Osteocyte (in vitro differentiated cells): ENCODE measurements around the gene SDK2. TPM values are rescaled to one million over a fixed set of nuclear protein-coding genes. Genes with fewer than 3 reads are reported as not detected.

Source experiments
- DNase-seq: peaks from one replicate; pipeline ENCODE4 v3.0.0; 2021; ENCODE audit warnings: mixed read lengths; ENCODE audit not compliant: unreplicated experiment; ENCODE audit errors: extremely low spot score
- H3K27ac Mint-ChIP-seq: one replicate; pipeline ENCODE4 v1.8.0; 2021; ENCODE audit warnings: mild to moderate bottlenecking, mixed read lengths; ENCODE audit not compliant: unreplicated experiment
- H3K27me3 Mint-ChIP-seq: one replicate; pipeline ENCODE4 v1.8.0; 2021; ENCODE audit warnings: mixed read lengths; ENCODE audit not compliant: unreplicated experiment
- H3K36me3 Mint-ChIP-seq: one replicate; pipeline ENCODE4 v1.8.0; 2021; ENCODE audit warnings: mixed read lengths; ENCODE audit not compliant: unreplicated experiment
- H3K4me1 Mint-ChIP-seq: one replicate; pipeline ENCODE4 v1.8.0; 2021; ENCODE audit warnings: mixed read lengths; ENCODE audit not compliant: unreplicated experiment
- H3K4me3 Mint-ChIP-seq: one replicate; pipeline ENCODE4 v1.8.0; 2021; ENCODE audit warnings: mild to moderate bottlenecking, moderate library complexity, mixed read lengths; ENCODE audit not compliant: unreplicated experiment
- H3K9me3 Mint-ChIP-seq: one replicate; pipeline ENCODE4 v1.8.0; 2021; ENCODE audit warnings: mixed read lengths; ENCODE audit not compliant: unreplicated experiment
- CTCF ChIP-seq: fragments of 200-600 bp; sonication (generic); IDR thresholded peaks from 2 replicates; pipeline ENCODE4 v1.5.0; 2021; ENCODE audit warnings: antibody characterized with exemption, mild to moderate bottlenecking, moderate library complexity
- total RNA-seq: library from RNA; stranded (reverse); gene quantifications from 2 replicates; pipeline ENCODE4 v1.2.1, GENCODE V29; 2021

Gene SDK2
- total RNA-seq, 1 donor from 2014 or later = 16.5 TPM

DNA sequence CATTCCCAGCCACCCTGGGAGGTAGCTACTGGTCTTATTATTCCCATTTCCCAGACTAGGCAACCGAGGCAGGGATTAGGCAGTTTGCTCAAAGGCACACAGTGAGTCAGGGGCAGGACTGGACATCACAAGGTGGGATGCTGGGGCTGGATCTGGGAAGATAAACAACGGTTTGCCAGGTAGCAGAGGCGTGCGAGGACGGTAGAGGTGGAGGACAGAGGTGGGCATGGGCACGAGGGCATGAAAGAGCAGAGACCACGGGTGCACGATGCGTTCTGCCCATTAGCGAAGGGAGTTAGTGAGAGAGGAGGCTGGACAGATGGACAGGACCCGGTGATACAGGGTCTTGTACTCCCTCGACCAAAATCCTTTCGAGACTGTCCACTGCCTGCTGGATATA lies 148.0 kb downstream of the SDK2 start:
- peaks cover 8% of the 10 kb centered on the region for H3K27me3 Mint-ChIP-seq
- peaks cover 11% of the 10 kb centered on the region for H3K4me1 Mint-ChIP-seq
- no peak for TF ChIP-seq CTCF
- H3K4me3 Mint-ChIP-seq = no peak overlapping the region
- H3K36me3 Mint-ChIP-seq = peaks cover 2% of the 10 kb centered on the region
- no peak for DNase-seq
- no peak overlapping the region for H3K27ac Mint-ChIP-seq
- no peaks in the 10 kb centered on the region for H3K9me3 Mint-ChIP-seq

DNA sequence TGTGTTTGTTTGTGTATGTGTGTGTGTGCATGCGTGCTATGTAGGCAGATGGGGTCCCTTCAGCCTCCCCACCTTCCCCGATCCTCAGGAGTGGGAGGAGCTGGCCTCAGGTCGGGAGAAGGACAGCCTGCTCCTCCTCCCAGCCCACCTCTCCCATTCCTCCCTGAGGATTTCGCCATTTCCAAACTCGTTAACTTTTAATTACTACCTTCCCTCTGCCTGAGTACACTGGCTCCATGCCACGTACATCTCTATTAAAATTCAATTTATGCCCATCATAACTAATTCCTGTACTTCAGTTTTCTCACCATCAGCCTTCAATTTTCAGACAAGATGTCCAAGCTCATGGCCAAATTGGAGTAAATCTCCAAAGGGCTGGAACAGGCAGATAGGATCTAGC lies 148.6 kb downstream of the SDK2 start:
- Mint-ChIP-seq H3K27ac (no peak overlapping the region), H3K4me1 (peaks cover 11% of the 10 kb centered on the region), H3K4me3 (no peak overlapping the region), H3K9me3 (no peaks in the 10 kb centered on the region), H3K27me3 (peaks cover 6% of the 10 kb centered on the region), H3K36me3 (peaks cover 2% of the 10 kb centered on the region)
- no peak for DNase-seq
- no peak for TF ChIP-seq CTCF

GRCh38 chr17:73494950-73495349 lies 149.3 kb downstream of the SDK2 start:
- H3K27me3 Mint-ChIP-seq = peaks cover 2% of the 10 kb centered on the region
- H3K27ac Mint-ChIP-seq = no peak overlapping the region
- no peaks in the 10 kb centered on the region for H3K9me3 Mint-ChIP-seq
- peaks cover 11% of the 10 kb centered on the region for H3K4me1 Mint-ChIP-seq
- H3K4me3 Mint-ChIP-seq = no peak overlapping the region
- DNase-seq = no peak
- H3K36me3 Mint-ChIP-seq = peaks cover 2% of the 10 kb centered on the region
- no peak for TF ChIP-seq CTCF

DNA sequence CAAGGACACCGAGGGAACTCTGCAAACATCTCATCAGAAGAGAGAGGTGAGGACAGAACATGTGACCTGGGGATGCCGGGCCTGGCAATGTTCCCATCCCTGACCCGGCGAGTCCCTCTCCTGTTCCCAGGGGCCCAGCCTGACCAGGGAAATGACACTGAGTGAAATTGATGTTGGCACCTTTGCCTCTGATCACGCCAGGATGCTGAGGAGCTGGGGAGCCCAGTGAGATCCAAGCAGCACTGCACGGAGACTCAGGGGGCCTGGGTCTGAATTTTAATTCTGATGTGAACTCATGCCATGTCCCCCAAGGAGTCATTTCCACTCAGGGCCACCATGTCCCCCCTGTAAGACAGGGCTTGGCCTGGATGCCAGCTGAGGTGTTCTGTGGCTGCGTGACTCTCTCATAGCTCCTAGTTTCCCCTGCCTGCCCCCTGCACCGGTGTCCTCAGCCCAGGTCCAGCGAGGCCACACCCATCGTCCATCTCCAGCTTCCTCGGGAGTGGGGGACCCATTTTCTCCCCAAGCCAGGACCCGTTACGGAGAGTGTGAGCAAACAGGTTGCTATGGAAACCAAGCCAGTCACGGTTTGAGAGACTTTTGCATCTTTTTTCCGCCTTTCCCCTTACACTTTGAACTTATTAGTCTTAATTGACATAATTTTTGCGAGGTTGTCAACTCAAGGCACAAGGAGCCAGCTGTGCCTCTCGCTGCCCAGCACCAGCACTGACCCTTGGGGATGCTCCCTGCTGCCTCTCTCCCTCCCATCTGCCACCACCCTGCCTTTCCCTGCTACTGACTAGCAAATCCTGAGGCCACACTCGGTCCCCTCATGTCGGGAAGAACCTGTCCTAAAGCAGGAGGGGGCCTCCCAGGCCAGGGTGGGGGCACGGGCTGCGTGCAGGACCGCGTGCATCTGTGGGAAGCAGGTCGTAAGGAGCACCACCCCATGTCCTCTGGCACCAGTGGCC lies 150.0 kb downstream of the SDK2 start:
- H3K27ac Mint-ChIP-seq = no peak overlapping the region
- no peak overlapping the region for H3K4me3 Mint-ChIP-seq
- H3K9me3 Mint-ChIP-seq = no peaks in the 10 kb centered on the region
- peaks cover 2% of the 10 kb centered on the region for H3K27me3 Mint-ChIP-seq
- no peak for TF ChIP-seq CTCF
- peaks cover 2% of the 10 kb centered on the region for H3K36me3 Mint-ChIP-seq
- no peak for DNase-seq
- peaks cover 11% of the 10 kb centered on the region for H3K4me1 Mint-ChIP-seq
